Prostate gland (tissue), 2 donors: ENCODE results near the gene DYNLRB1.

ENCODE experiments used
- POLR2A ChIP-seq: fragments of 450-650 bp; IDR thresholded peaks from one replicate; pipeline ENCODE4 v1.6.1; 2016; ENCODE audit warnings: antibody characterized with exemption, mild to moderate bottlenecking
- TF ChIP-seq, protein P1 (sequence below), 4 experiments: fragments of 200-600 bp in 2 of 4; fragments of 450-650 bp in 2 of 4; sonication (generic) in 2 of 4; IDR thresholded peaks; 1 replicate in 3 of 4; 2 replicates in 1 of 4; pipeline ENCODE4 v1.5.1; 2016 to 2019; ENCODE audit warnings: antibody characterized with exemption in 4 of 4, mild to moderate bottlenecking in 2 of 4, moderate library complexity in 2 of 4

DNA sequence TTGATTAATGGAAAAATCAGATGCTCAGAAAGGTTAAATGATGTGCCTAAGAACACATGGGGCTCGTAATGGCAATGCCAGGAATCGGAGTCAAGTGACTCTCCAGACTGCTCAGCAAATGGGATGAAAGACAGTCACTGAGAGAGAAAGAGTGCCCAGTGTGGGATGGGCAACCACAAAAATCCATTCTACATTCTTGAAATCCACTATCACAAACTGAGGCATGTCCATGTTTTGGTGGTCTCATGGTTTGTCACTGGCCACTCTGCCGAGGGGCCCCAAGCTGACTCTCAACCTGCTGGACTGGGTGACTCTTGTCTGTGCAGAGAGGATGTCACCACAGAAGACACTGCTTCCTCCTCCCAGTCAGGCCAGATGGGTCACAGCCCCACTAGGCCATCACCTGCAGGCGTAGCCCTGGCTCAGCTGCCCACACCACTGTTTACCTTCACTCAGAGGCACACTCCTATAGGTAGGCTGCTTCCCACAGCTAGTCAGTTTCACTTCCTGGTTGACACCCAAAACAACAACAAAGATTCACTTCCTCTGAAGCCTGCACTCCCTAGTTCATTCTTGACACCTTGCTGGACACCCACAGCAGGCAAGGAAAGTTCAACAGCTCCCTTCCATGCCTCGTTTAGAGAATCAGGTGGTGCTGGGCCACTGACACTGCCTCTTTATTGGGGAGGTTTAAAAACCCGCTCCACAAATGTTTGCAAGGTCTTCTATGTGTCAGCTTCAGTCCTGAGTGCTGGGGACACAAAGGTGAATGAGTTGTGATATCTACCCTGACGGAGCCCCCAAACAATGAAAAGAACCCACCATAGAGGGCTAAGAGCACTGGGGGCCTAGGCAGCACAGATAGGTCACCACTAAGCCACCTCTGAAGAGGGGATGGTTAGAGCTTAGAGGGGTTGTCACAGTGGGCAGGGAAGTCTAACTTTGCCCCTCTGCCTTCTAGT is 64.0 kb downstream of the DYNLRB1 start:
- TF ChIP-seq, protein P1, sequence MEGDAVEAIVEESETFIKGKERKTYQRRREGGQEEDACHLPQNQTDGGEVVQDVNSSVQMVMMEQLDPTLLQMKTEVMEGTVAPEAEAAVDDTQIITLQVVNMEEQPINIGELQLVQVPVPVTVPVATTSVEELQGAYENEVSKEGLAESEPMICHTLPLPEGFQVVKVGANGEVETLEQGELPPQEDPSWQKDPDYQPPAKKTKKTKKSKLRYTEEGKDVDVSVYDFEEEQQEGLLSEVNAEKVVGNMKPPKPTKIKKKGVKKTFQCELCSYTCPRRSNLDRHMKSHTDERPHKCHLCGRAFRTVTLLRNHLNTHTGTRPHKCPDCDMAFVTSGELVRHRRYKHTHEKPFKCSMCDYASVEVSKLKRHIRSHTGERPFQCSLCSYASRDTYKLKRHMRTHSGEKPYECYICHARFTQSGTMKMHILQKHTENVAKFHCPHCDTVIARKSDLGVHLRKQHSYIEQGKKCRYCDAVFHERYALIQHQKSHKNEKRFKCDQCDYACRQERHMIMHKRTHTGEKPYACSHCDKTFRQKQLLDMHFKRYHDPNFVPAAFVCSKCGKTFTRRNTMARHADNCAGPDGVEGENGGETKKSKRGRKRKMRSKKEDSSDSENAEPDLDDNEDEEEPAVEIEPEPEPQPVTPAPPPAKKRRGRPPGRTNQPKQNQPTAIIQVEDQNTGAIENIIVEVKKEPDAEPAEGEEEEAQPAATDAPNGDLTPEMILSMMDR (IDR thresholded peaks at IDR 0.05), result no peak
- no peak for TF ChIP-seq POLR2A
